ENCODE results near the gene PTPN14.
A peak's percentile ranks its signal among the peaks of the same experiment; 100 is the strongest.
"Not testable (repeated sequence)": the region's sequence is repeated elsewhere in the genome, so short reads cannot be mapped to it uniquely, and the experiment has no call there.

The PTPN14 gene

GRCh38 chr1:214516434-214517326 lies 34.7 kb downstream of the PTPN14 start:
- H3K4me1 ChIP-seq (ENCODE audit: insufficient read depth, low read length): peaks cover 62% of the 10 kb centered on the region
- H3K9me3 ChIP-seq (ENCODE audit: insufficient read depth, low read depth, low read length): no peaks in the 10 kb centered on the region
- H3K36me3 ChIP-seq (ENCODE audit: insufficient read depth, low read length): no peaks in the 10 kb centered on the region
- H3K27me3 ChIP-seq (ENCODE audit: insufficient read depth, low read length): no peaks in the 10 kb centered on the region
- H3K4me3 ChIP-seq (ENCODE audit: low read length): no peak overlapping the region
- no peak overlapping the region for H3K9ac ChIP-seq (ENCODE audit: low read depth, low read length)
- WGBS: 89% methylated on average over 5 of the region's 6 CpGs
- no peak overlapping the region for H3K27ac ChIP-seq (ENCODE audit: low read depth, low read length)

GRCh38 chr1:214515544-214516433 lies 35.6 kb downstream of the PTPN14 start:
- H3K9ac ChIP-seq (ENCODE audit: low read depth, low read length): no peak overlapping the region
- peak overlapping the region; percentile 27; the same call in 1 of the 2 replicates for H3K27ac ChIP-seq (ENCODE audit: low read depth, low read length)
- peaks cover 3% of the 10 kb centered on the region; the same call in 1 of the 2 replicates for H3K36me3 ChIP-seq (ENCODE audit: insufficient read depth, low read length)
- peaks cover 57% of the 10 kb centered on the region for H3K4me1 ChIP-seq (ENCODE audit: insufficient read depth, low read length)
- 52% methylated on average over 2 of the region's 3 CpGs for WGBS
- no peak overlapping the region for H3K4me3 ChIP-seq (ENCODE audit: low read length)
- peaks cover 8% of the 10 kb centered on the region for H3K9me3 ChIP-seq (ENCODE audit: insufficient read depth, low read depth, low read length)
- H3K27me3 ChIP-seq (ENCODE audit: insufficient read depth, low read length): no peaks in the 10 kb centered on the region

- H3K9me3 ChIP-seq (ENCODE audit: insufficient read depth, low read depth, low read length): peaks cover 17% of the 10 kb centered on the region
- peaks cover 11% of the 10 kb centered on the region; the same call in 1 of the 2 replicates for H3K36me3 ChIP-seq (ENCODE audit: insufficient read depth, low read length)
- H3K27me3 ChIP-seq (ENCODE audit: insufficient read depth, low read length): no peaks in the 10 kb centered on the region
- 41% methylated on average over 7 of the region's 8 CpGs for whole genome bisulfite sequencing
- H3K4me1 ChIP-seq (ENCODE audit: insufficient read depth, low read length): peaks cover 48% of the 10 kb centered on the region
- H3K27ac ChIP-seq (ENCODE audit: low read depth, low read length): peak overlapping the region; percentile 29
- H3K4me3 ChIP-seq (ENCODE audit: low read length): peak overlapping the region; percentile 7; the same call in 1 of the 2 replicates
- H3K9ac ChIP-seq (ENCODE audit: low read depth, low read length): no peak overlapping the region
Observed at GRCh38 chr1:214514819-214515383, 36.5 kb downstream of the PTPN14 start.

DNA sequence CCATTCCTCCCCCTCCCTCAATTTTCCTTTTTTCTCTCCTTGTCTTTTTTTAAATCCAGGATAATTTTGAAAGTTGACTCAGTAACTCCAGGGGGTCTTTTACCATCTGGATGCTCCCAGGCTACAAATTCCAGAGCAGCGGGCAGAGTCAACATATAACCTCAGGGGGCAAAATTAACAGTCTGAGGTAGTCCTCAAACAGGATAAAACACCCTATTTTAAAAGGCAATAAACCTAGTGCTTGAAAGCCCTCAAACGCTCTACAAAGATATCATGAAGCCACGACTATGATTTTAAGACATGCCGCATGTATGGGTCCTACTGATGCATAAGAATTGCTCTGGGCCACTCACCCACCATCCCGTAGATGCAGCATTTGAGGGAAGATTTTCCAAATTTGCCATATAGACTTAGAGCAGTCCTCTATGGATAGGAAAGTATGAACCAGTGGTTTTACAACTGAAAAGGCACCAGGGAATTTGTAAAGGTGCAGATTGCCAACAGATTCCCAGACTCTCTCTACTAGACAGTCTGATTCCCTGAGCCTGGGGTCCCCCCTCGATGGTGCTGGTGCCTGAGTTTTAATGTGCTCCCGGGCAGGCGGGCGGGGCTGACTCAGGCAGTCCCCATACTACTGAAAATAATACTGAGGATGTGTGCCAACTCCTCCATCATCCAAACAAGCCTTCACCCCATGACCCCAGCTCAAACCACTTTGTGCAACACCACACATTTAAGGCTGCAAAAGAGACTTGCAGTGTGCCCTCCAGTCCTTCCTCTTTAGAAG lies 37.2 kb downstream of the PTPN14 start:
- Histone ChIP-seq H3K9me3 (ENCODE audit: insufficient read depth, low read depth, low read length) (peaks cover 19% of the 10 kb centered on the region), H3K9ac (ENCODE audit: low read depth, low read length) (no peak overlapping the region), H3K36me3 (ENCODE audit: insufficient read depth, low read length) (peaks cover 12% of the 10 kb centered on the region; the same call in 1 of the 2 replicates), H3K27ac (ENCODE audit: low read depth, low read length) (peak overlapping the region; percentile 29), H3K27me3 (ENCODE audit: insufficient read depth, low read length) (no peaks in the 10 kb centered on the region), H3K4me3 (ENCODE audit: low read length) (peak overlapping the region; percentile 7; the same call in 1 of the 2 replicates), H3K4me1 (ENCODE audit: insufficient read depth, low read length) (peaks cover 44% of the 10 kb centered on the region)
- 18% methylated on average over 9 of the region's 9 CpGs for WGBS

GRCh38 chr1:214513394-214513793 lies 38.0 kb downstream of the PTPN14 start:
- peaks cover 22% of the 10 kb centered on the region for H3K9me3 ChIP-seq (ENCODE audit: insufficient read depth, low read depth, low read length)
- H3K36me3 ChIP-seq (ENCODE audit: insufficient read depth, low read length): peaks cover 12% of the 10 kb centered on the region; the same call in 1 of the 2 replicates
- no peaks in the 10 kb centered on the region for H3K27me3 ChIP-seq (ENCODE audit: insufficient read depth, low read length)
- H3K4me3 ChIP-seq (ENCODE audit: low read length): no peak overlapping the region
- WGBS: 83% methylated on average over 5 of the region's 5 CpGs
- H3K4me1 ChIP-seq (ENCODE audit: insufficient read depth, low read length): peaks cover 43% of the 10 kb centered on the region
- H3K27ac ChIP-seq (ENCODE audit: low read depth, low read length): no peak overlapping the region
- no peak overlapping the region for H3K9ac ChIP-seq (ENCODE audit: low read depth, low read length)

- no peak overlapping the region for H3K4me3 ChIP-seq (ENCODE audit: low read length)
- WGBS: 87% methylated on average over 1 of the region's 1 CpG
- no peak overlapping the region for H3K27ac ChIP-seq (ENCODE audit: low read depth, low read length)
- H3K9me3 ChIP-seq (ENCODE audit: insufficient read depth, low read depth, low read length): peaks cover 22% of the 10 kb centered on the region
- H3K4me1 ChIP-seq (ENCODE audit: insufficient read depth, low read length): peaks cover 51% of the 10 kb centered on the region
- H3K27me3 ChIP-seq (ENCODE audit: insufficient read depth, low read length): no peaks in the 10 kb centered on the region
- H3K36me3 ChIP-seq (ENCODE audit: insufficient read depth, low read length): peaks cover 12% of the 10 kb centered on the region; the same call in 1 of the 2 replicates
- H3K9ac ChIP-seq (ENCODE audit: low read depth, low read length): no peak overlapping the region
Observed at GRCh38 chr1:214511639-214511998, 39.8 kb downstream of the PTPN14 start.

DNA sequence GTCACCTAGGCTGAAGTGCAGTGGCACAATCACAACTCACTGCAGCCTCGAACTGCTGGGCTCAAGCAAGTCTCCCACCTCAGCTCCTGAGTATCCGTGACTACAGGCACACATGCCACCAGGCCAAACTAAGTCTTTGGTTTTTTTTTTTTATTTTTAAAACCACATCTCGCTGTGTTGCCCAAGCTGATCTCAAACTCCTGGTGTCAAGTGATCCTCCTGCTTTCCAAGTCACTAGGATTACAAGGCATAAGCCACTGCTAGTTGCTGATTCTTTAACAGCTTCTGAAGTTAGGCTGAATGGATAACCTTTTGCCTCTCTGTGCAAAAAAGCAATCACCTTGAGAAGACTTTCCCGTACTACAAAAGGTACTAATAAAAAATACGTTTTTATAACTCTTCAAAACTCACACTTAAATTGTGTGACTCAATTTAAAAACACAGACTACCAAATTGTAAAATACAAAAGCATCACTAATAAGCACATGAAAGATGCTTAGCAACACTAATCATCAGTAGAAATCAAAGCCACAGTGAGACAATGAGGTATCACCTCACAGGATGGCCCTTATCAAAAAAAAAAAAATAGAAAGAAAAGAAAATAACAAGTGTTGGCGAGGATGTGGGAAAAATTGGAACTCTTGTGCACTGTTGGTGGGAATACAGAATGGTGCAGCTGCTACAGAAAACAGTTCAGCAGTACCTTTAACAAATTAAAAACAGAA lies 40.3 kb downstream of the PTPN14 start:
- H3K9ac ChIP-seq (ENCODE audit: low read depth, low read length): no peak overlapping the region
- peaks cover 50% of the 10 kb centered on the region for H3K4me1 ChIP-seq (ENCODE audit: insufficient read depth, low read length)
- peaks cover 12% of the 10 kb centered on the region; the same call in 1 of the 2 replicates for H3K36me3 ChIP-seq (ENCODE audit: insufficient read depth, low read length)
- H3K27ac ChIP-seq (ENCODE audit: low read depth, low read length): no peak overlapping the region
- 91% methylated on average over 6 of the region's 6 CpGs for WGBS
- no peaks in the 10 kb centered on the region for H3K27me3 ChIP-seq (ENCODE audit: insufficient read depth, low read length)
- H3K4me3 ChIP-seq (ENCODE audit: low read length): no peak overlapping the region
- H3K9me3 ChIP-seq (ENCODE audit: insufficient read depth, low read depth, low read length): peaks cover 22% of the 10 kb centered on the region

- Histone ChIP-seq H3K9ac (ENCODE audit: low read depth, low read length) (no peak overlapping the region), H3K27ac (ENCODE audit: low read depth, low read length) (no peak overlapping the region), H3K27me3 (ENCODE audit: insufficient read depth, low read length) (no peaks in the 10 kb centered on the region), H3K4me1 (ENCODE audit: insufficient read depth, low read length) (peaks cover 50% of the 10 kb centered on the region), H3K4me3 (ENCODE audit: low read length) (no peak overlapping the region), H3K9me3 (ENCODE audit: insufficient read depth, low read depth, low read length) (peaks cover 22% of the 10 kb centered on the region), H3K36me3 (ENCODE audit: insufficient read depth, low read length) (peaks cover 15% of the 10 kb centered on the region; the same call in 1 of the 2 replicates)
Observed at GRCh38 chr1:214510477-214510876, 40.9 kb downstream of the PTPN14 start.

GRCh38 chr1:214509622-214510021 lies 41.8 kb downstream of the PTPN14 start:
- H3K36me3 ChIP-seq (ENCODE audit: insufficient read depth, low read length): peaks cover 17% of the 10 kb centered on the region; the same call in 1 of the 2 replicates
- not testable (repeated sequence) for H3K27me3 ChIP-seq (ENCODE audit: insufficient read depth, low read length); H3K27ac ChIP-seq (ENCODE audit: low read depth, low read length); H3K9ac ChIP-seq (ENCODE audit: low read depth, low read length); H3K4me3 ChIP-seq (ENCODE audit: low read length)
- 96% methylated on average over 3 of the region's 3 CpGs for WGBS
- H3K9me3 ChIP-seq (ENCODE audit: insufficient read depth, low read depth, low read length): peaks cover 22% of the 10 kb centered on the region
- peaks cover 49% of the 10 kb centered on the region for H3K4me1 ChIP-seq (ENCODE audit: insufficient read depth, low read length)

GRCh38 chr1:214506972-214507431 lies 44.4 kb downstream of the PTPN14 start:
- Histone ChIP-seq H3K9me3 (ENCODE audit: insufficient read depth, low read depth, low read length) (peaks cover 22% of the 10 kb centered on the region), H3K4me3 (ENCODE audit: low read length) (no peak overlapping the region), H3K4me1 (ENCODE audit: insufficient read depth, low read length) (peaks cover 31% of the 10 kb centered on the region), H3K36me3 (ENCODE audit: insufficient read depth, low read length) (peaks cover 17% of the 10 kb centered on the region; the same call in 1 of the 2 replicates), H3K27ac (ENCODE audit: low read depth, low read length) (no peak overlapping the region), H3K27me3 (ENCODE audit: insufficient read depth, low read length) (no peaks in the 10 kb centered on the region), H3K9ac (ENCODE audit: low read depth, low read length) (no peak overlapping the region)
- WGBS: 90% methylated on average over 2 of the region's 2 CpGs
